SK-N-MC (cell line): ENCODE data around the gene TGFBI.
A peak's percentile ranks its signal among the peaks of the same experiment; 100 is the strongest.

Source experiments
- DNase-seq: peaks from one replicate; pipeline ENCODE4 v3.0.0-alpha.2; 2011; ENCODE audit warnings: low read depth, low spot score
- H3K27ac ChIP-seq: fragments of 200-600 bp; sonication (generic); 2 replicates; pipeline ENCODE4 v1.5.1; 2016; ENCODE audit warnings: mixed run types
- H3K36me3 ChIP-seq: fragments of 200-600 bp; sonication (generic); 2 replicates; pipeline ENCODE4 v1.6.1; 2017; ENCODE audit warnings: antibody characterized with exemption, low read length, mixed read lengths; ENCODE audit not compliant: insufficient read depth
- H3K4me3 ChIP-seq: fragments of 200-600 bp; sonication (generic); 2 replicates; pipeline ENCODE4 v1.5.1; 2016
- H3K9ac ChIP-seq: fragments of 200-600 bp; sonication (generic); 2 replicates; pipeline ENCODE4 v1.8.0; 2017; ENCODE audit warnings: mixed run types, mixed read lengths; ENCODE audit not compliant: insufficient read length
- H3K9me3 ChIP-seq: fragments of 200-600 bp; sonication (generic); 2 replicates; pipeline ENCODE4 v1.6.1; 2017; ENCODE audit warnings: low read depth, mild to moderate bottlenecking, antibody characterized with exemption, low read length, moderate library complexity, mixed read lengths
- EZH2 ChIP-seq: fragments of 200-600 bp; sonication (generic); IDR thresholded peaks from one replicate; pipeline ENCODE4 v1.6.1; 2017; ENCODE audit warnings: antibody characterized with exemption
- FOXP2 ChIP-seq: optimal IDR thresholded peaks from 2 replicates; pipeline ENCODE3; 2011; ENCODE audit warnings: mild to moderate bottlenecking, moderate library complexity; ENCODE audit not compliant: insufficient read depth; ENCODE audit errors: extremely low read length, control extremely low read depth
- POLR2AphosphoS5 ChIP-seq: IDR thresholded peaks from 2 replicates; pipeline ENCODE4 v1.6.1; 2012; ENCODE audit warnings: mild to moderate bottlenecking, low read depth, low read length, borderline replicate concordance

The TGFBI gene

GRCh38 chr5:136011414-136012001 lies 17.3 kb upstream of the TGFBI start:
- peak; percentile 20 for DNase-seq
- Histone ChIP-seq H3K36me3 (no peaks in the 10 kb centered on the region), H3K27ac (peak overlapping the region; percentile 77), H3K4me3 (peak overlapping the region; percentile 45), H3K9me3 (no peaks in the 10 kb centered on the region), H3K9ac (no peak overlapping the region)
- TF ChIP-seq EZH2 (no peak), POLR2AphosphoS5 (no peak), FOXP2 (no peak)

GRCh38 chr5:136012041-136012804 lies 16.6 kb upstream of the TGFBI start:
- TF ChIP-seq POLR2AphosphoS5 (peak; percentile 35; the same call in 1 of the 2 replicates), FOXP2 (no peak), EZH2 (no peak)
- Histone ChIP-seq H3K27ac (peak overlapping the region; percentile 77), H3K9ac (no peak overlapping the region), H3K4me3 (peak overlapping the region; percentile 45), H3K36me3 (no peaks in the 10 kb centered on the region), H3K9me3 (no peaks in the 10 kb centered on the region)
- peak; percentile 83 for DNase-seq

GRCh38 chr5:136013559-136013958 lies 15.2 kb upstream of the TGFBI start:
- Histone ChIP-seq H3K9me3 (no peaks in the 10 kb centered on the region), H3K4me3 (no peak overlapping the region), H3K36me3 (no peaks in the 10 kb centered on the region), H3K9ac (no peak overlapping the region), H3K27ac (no peak overlapping the region)
- TF ChIP-seq EZH2: no peak
- TF ChIP-seq POLR2AphosphoS5: no peak
- no peak for TF ChIP-seq FOXP2
- DNase-seq: no peak

GRCh38 chr5:136014049-136015002 lies 14.5 kb upstream of the TGFBI start:
- H3K27ac ChIP-seq: no peak overlapping the region

GRCh38 chr5:136015003-136015375 lies 13.8 kb upstream of the TGFBI start:
- no peak overlapping the region for H3K27ac ChIP-seq
- H3K9me3 ChIP-seq: no peaks in the 10 kb centered on the region
- H3K4me3 ChIP-seq: no peak overlapping the region
- TF ChIP-seq POLR2AphosphoS5 (no peak), EZH2 (no peak), FOXP2 (no peak)
- no peak overlapping the region for H3K9ac ChIP-seq
- H3K36me3 ChIP-seq: no peaks in the 10 kb centered on the region
- no peak for DNase-seq

More at GRCh38 chr5:136014049-136015002, 14.5 kb upstream of the TGFBI start:
- Histone ChIP-seq H3K9ac (no peak overlapping the region), H3K4me3 (no peak overlapping the region), H3K36me3 (no peaks in the 10 kb centered on the region), H3K9me3 (no peaks in the 10 kb centered on the region)
- no peak for TF ChIP-seq EZH2
- TF ChIP-seq FOXP2: no peak
- TF ChIP-seq POLR2AphosphoS5: no peak
- no peak for DNase-seq

GRCh38 chr5:136015966-136016650 lies 12.7 kb upstream of the TGFBI start:
- TF ChIP-seq POLR2AphosphoS5: no peak
- TF ChIP-seq FOXP2: no peak
- TF ChIP-seq EZH2: no peak
- no peak overlapping the region for H3K9ac ChIP-seq
- no peaks in the 10 kb centered on the region for H3K36me3 ChIP-seq
- H3K9me3 ChIP-seq: no peaks in the 10 kb centered on the region
- DNase-seq: no peak
- H3K27ac ChIP-seq: no peak overlapping the region
- H3K4me3 ChIP-seq: no peak overlapping the region

- DNase-seq: no peak
- Histone ChIP-seq H3K27ac (no peak overlapping the region), H3K9ac (no peak overlapping the region), H3K9me3 (no peaks in the 10 kb centered on the region), H3K36me3 (no peaks in the 10 kb centered on the region), H3K4me3 (no peak overlapping the region)
- no peak for TF ChIP-seq FOXP2
- TF ChIP-seq POLR2AphosphoS5: no peak
- TF ChIP-seq EZH2: no peak
Measured at GRCh38 chr5:136016945-136017530, 11.8 kb upstream of the TGFBI start.
